ENCODE results near the gene TM4SF18. TPM values are rescaled to one million over a fixed set of nuclear protein-coding genes. Genes with fewer than 3 reads are reported as not detected.

The TM4SF18 gene
- total RNA-seq, 4 donors from 2014 or later = 4.1 to 13.6 (median 5.9) TPM

DNA sequence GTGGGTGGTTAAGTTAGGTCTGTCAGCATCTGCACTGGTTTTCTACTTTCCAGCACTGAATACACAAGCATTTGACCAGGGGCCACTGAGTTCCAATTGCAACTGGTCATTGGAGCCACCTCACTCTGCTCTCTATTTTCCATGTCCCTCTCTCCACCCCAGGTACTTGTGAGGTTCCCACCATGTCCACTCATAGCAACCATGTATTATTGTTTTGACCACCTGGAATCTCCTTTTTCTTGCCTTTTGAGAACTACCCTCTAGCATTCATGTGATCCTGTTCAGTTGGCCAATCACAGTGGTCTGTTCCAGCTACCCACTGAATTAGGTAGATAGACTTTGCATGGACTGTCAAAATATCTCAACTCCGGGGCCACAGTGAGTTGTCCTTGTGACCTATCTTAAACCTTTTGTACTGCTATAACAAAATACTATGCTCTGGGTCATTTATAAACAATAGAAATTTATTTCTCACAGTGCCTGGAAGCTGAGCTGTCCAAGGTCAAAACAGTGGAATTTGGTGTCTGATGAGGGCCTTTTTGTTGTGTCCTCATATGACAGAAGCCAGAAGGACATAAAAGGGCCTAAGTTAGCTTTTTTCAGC is 20.2 kb upstream of the TM4SF18 start:
- no peaks in the 10 kb centered on the region for H3K9me3 ChIP-seq
- H3K27ac ChIP-seq = no peak overlapping the region
- peaks cover 0 to 3% of the 10 kb centered on the region in 2 donors for H3K4me1 ChIP-seq
- TF ChIP-seq, protein P1, sequence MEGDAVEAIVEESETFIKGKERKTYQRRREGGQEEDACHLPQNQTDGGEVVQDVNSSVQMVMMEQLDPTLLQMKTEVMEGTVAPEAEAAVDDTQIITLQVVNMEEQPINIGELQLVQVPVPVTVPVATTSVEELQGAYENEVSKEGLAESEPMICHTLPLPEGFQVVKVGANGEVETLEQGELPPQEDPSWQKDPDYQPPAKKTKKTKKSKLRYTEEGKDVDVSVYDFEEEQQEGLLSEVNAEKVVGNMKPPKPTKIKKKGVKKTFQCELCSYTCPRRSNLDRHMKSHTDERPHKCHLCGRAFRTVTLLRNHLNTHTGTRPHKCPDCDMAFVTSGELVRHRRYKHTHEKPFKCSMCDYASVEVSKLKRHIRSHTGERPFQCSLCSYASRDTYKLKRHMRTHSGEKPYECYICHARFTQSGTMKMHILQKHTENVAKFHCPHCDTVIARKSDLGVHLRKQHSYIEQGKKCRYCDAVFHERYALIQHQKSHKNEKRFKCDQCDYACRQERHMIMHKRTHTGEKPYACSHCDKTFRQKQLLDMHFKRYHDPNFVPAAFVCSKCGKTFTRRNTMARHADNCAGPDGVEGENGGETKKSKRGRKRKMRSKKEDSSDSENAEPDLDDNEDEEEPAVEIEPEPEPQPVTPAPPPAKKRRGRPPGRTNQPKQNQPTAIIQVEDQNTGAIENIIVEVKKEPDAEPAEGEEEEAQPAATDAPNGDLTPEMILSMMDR (IDR thresholded peaks at IDR 0.05 in 4 of 5, conservative IDR thresholded peaks at IDR 0.05 in 1 of 5) = no peak
- no peak for TF ChIP-seq POLR2A (IDR thresholded peaks at IDR 0.05)
- H3K4me3 ChIP-seq = no peak overlapping the region
- no peak for DNase-seq
- H3K27me3 ChIP-seq = no peaks in the 10 kb centered on the region
- ATAC-seq = no peak
- in situ Hi-C loops (cut with MboI; ENCODE audit: low sequenced_read_pairs in 4 of 4) (loop anchor here in 1 of 4 donors (10.0 kb wide), 1 partner anchor 131 kb away; no protein-coding TSS in a partner anchor), intact Hi-C loops (cut with DNase I; ENCODE audit: low total_unique reads) (loop anchor here (5.0 kb wide), 1 partner anchor 34 kb away; no protein-coding TSS in a partner anchor)
- no peaks in the 10 kb centered on the region for H3K36me3 ChIP-seq

DNA sequence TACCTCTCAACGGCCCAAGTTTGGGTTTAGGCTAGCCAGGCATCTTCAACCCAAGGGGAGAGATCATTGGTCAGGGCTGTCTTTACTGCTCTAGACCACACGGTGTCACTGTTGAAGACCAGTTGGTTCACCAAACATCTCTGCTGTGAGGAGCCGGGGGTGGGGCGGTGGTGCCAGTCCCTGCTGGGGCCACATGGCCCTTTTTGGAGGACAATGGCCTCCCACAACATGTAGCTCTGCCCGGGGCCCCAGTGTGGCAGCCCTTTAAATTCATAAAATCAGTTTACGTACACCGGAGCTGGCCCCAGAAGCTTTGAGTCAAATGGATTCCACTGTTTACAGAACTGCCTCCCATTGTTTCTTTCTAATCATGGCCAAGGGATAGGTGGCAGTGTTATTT is 19.1 kb upstream of the TM4SF18 start:
- H3K27me3 ChIP-seq = no peaks in the 10 kb centered on the region
- DNase-seq (peak in 1 of 2 donors; percentile 12), ATAC-seq (peak; percentile 56 to 85)
- in situ Hi-C loops (cut with MboI; ENCODE audit: low sequenced_read_pairs in 4 of 4) (loop anchor here in 1 of 4 donors (10.0 kb wide), 1 partner anchor 132 kb away; no protein-coding TSS in a partner anchor), intact Hi-C loops (cut with DNase I; ENCODE audit: low total_unique reads) (loop anchor here (1.0 to 5.0 kb wide), 2 partner anchors 35 to 128 kb away; no protein-coding TSS in a partner anchor)
- peaks cover 0 to 3% of the 10 kb centered on the region in 2 donors for H3K4me1 ChIP-seq
- H3K4me3 ChIP-seq = no peak overlapping the region
- TF ChIP-seq, protein P1 (IDR thresholded peaks at IDR 0.05 in 4 of 5, conservative IDR thresholded peaks at IDR 0.05 in 1 of 5) = peak; percentile 36 to 73 (median 59)
- no peak for TF ChIP-seq POLR2A (IDR thresholded peaks at IDR 0.05)
- no peaks in the 10 kb centered on the region for H3K9me3 ChIP-seq
- H3K27ac ChIP-seq = peak overlapping the region in 1 of 4 donors; percentile 2
- H3K36me3 ChIP-seq = no peaks in the 10 kb centered on the region

DNA sequence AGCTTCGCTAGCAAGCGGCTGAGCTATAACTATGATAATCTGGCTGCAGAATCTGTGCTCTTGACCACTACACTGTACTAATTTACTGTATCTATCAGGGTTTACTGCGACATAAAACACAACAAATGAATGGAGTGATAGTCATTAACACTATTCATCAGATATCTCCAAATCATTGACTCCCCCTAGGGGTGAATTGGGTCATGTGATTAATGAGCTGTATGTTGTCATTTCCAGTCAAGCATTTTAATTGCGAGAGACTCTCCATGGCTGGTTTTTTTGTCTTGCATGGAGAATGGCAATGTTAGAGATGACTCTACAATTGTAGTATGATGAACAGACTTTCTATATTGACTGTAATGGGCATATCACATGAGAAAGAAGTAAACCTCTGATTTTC is 10.5 kb upstream of the TM4SF18 start:
- no peak overlapping the region for H3K4me3 ChIP-seq
- ATAC-seq (no peak), DNase-seq (no peak)
- H3K36me3 ChIP-seq = no peaks in the 10 kb centered on the region
- H3K27me3 ChIP-seq = no peaks in the 10 kb centered on the region
- no peaks in the 10 kb centered on the region for H3K9me3 ChIP-seq
- intact Hi-C loops (cut with DNase I; ENCODE audit: low total_unique reads) (no loop called here), in situ Hi-C loops (cut with MboI; ENCODE audit: low sequenced_read_pairs in 4 of 4) (no loop called here)
- no peak overlapping the region for H3K27ac ChIP-seq
- TF ChIP-seq, protein P1 (IDR thresholded peaks at IDR 0.05 in 4 of 5, conservative IDR thresholded peaks at IDR 0.05 in 1 of 5) = no peak
- no peak for TF ChIP-seq POLR2A (IDR thresholded peaks at IDR 0.05)
- H3K4me1 ChIP-seq = peaks cover 0 to 22% of the 10 kb centered on the region in 2 donors

DNA sequence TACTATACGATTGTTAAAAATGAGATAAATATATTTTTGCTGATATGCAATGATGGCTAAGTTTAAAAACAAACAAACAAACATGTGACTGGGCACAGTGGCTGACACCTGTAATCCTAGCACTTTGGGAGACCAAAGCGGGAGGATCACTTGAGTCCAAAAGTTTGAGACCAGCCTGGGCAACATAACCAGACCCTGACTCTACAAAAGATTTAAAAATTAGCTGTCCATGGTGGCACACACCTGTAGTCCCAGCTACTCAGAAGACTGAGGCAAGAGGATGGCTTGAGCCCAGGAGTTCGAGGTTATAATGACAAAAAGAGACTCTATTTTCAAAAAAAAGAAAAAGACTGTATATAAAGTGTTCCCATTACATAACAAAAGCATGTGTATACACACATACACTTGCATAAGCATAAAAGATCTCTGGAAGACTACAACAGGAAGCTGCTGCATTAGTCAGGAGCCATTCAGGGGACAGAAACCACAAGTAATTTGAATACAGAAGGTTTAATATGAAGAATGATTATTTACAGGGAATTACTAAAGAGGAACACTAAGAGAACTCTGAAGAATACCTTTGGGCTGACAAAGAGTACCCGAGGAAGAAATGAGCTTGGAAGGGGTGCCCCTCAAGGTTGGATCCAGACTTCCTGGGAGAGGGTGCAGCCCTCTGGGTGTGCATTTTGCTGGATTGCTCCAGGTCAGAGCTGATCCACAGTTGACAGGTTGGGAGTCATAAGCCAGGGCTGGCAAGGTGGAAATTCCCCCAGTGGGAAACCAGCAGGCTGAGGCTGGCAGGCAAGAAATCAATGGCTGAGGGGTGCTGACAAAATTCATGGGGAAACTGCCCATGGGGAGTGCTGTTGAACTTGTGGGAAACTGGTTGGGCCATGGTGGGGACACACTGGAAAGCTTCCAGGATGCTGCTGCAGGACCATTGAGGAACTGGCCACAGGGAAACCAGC is 9.3 kb upstream of the TM4SF18 start:
- TF ChIP-seq POLR2A (IDR thresholded peaks at IDR 0.05) = no peak
- TF ChIP-seq, protein P1 (IDR thresholded peaks at IDR 0.05 in 4 of 5, conservative IDR thresholded peaks at IDR 0.05 in 1 of 5) = no peak
- in situ Hi-C loops (cut with MboI; ENCODE audit: low sequenced_read_pairs in 4 of 4) (no loop called here), intact Hi-C loops (cut with DNase I; ENCODE audit: low total_unique reads) (no loop called here)
- H3K27me3 ChIP-seq = no peaks in the 10 kb centered on the region
- peak overlapping the region in 1 of 4 donors; percentile 6 for H3K27ac ChIP-seq
- no peak for ATAC-seq
- DNase-seq = no peak
- no peaks in the 10 kb centered on the region for H3K9me3 ChIP-seq
- H3K4me3 ChIP-seq = no peak overlapping the region
- H3K4me1 ChIP-seq = peaks cover 0 to 22% of the 10 kb centered on the region in 2 donors
- H3K36me3 ChIP-seq = no peaks in the 10 kb centered on the region

Measured in gastrocnemius medialis (tissue), 4 donors.